Measurements from ENCODE around the gene ZNF469.

Gene ZNF469, protein sequence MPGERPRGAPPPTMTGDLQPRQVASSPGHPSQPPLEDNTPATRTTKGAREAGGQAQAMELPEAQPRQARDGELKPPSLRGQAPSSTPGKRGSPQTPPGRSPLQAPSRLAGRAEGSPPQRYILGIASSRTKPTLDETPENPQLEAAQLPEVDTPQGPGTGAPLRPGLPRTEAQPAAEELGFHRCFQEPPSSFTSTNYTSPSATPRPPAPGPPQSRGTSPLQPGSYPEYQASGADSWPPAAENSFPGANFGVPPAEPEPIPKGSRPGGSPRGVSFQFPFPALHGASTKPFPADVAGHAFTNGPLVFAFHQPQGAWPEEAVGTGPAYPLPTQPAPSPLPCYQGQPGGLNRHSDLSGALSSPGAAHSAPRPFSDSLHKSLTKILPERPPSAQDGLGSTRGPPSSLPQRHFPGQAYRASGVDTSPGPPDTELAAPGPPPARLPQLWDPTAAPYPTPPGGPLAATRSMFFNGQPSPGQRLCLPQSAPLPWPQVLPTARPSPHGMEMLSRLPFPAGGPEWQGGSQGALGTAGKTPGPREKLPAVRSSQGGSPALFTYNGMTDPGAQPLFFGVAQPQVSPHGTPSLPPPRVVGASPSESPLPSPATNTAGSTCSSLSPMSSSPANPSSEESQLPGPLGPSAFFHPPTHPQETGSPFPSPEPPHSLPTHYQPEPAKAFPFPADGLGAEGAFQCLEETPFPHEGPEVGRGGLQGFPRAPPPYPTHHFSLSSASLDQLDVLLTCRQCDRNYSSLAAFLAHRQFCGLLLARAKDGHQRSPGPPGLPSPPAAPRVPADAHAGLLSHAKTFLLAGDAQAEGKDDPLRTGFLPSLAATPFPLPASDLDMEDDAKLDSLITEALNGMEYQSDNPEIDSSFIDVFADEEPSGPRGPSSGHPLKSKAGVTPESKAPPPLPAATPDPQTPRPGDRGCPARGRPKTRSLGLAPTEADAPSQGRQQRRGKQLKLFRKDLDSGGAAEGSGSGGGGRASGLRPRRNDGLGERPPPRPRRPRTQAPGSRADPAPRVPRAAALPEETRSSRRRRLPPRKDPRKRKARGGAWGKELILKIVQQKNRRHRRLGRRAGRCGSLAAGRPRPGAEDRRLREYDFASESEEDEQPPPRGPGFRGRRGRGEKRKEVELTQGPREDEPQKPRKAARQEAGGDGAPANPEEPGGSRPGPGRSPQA (N-terminal part only)

DNA sequence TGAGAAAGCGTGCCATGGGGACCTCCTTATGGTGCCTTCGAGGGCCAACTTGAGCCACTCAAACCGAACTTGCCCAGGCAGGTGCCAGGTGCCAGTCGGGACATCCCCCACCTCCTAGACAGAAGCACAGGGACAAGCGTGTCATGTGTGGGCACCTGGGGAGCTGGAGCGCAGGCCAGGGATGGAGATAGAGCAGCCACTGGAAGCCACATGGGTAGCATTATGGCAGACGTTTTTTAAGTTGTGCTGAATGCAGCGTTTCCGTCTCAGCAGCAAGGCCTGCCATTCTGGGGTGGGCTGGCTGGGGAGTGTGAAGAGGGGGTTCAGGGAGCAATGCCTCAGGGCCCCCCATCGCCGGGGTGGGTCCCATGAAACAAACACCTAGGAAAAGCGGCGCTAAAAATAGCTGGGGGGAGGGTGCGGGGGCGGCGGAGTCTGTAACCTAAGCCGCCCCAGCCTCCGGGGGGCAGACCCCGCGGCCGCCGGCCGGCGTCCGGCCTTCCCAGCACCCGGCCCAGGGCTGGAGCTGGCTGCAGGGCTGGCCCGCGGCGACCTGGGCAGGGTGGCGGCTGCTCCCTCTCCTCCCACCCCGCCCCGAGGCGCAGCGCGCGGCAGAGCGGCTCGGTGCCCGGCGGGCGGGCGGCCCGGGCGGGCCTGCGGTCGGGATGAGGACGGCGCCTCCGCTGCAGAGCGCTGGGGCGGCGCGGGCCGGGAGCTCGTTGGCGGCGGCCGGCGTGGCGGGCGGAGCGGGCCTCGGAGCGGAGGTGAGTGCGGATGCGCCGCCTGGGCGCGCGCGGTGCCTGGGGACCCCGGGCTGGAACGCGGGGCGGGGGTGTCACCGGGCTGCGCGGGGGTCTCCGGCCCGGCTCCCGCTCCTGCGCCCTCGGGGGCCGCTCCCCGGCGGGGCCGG is at the start of gene ZNF469:
Gene ZNF469 (plus strand): TSS at position 469 of the 910 bp plus-strand sequence. CDS start 44,512 bp downstream, outside the sequence.
- DNase-seq (ENCODE audit: low read depth in 1 of 2, low spot score in 1 of 2), result no peak

DNA sequence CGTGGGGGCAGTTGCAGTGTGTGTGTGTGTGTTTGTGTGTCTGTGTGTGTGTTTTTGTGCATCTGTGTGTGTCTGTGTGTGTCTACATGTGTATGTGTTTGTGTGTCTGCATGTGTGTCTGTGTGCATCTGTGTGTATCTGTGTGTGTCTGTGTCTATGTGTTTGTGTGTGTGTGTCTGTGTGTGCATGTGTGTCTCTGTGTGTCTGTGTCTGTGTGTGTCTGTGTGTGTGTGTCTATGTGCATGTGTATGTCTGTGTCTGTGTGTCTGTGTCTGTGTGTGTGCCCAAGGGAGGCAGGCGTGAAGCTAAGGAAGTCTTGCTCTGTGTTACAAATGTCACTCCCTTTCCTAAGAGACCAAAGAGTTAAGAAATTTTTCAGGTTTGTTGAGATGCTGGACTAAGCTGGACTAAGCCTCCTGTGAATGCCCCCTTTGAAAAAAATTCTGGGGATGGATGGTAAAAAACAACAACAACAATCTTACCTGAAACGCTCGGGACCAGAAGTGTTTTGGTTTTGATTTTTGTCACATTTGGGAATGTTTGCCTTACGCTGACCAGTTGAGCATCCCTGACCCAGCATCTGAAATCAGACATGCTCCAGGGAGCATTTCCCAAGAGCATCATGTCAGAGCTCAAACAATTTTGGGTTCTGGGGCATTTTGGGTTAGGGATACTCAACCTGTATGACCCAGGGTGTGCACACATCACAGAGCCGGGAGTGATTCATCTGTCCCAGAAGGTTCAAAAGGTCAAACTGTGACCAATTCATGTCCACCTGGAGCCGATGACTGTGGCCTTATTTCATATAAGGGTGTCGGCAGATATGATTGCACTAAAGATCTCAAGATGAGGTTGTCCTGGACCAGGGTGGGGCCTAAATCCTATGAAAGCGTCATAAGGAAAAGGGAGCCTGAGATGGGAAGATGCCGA is 48.6 kb upstream of the ZNF469 start:
- no peak for DNase-seq (ENCODE audit: low read depth in 1 of 2, low spot score in 1 of 2)

DNA sequence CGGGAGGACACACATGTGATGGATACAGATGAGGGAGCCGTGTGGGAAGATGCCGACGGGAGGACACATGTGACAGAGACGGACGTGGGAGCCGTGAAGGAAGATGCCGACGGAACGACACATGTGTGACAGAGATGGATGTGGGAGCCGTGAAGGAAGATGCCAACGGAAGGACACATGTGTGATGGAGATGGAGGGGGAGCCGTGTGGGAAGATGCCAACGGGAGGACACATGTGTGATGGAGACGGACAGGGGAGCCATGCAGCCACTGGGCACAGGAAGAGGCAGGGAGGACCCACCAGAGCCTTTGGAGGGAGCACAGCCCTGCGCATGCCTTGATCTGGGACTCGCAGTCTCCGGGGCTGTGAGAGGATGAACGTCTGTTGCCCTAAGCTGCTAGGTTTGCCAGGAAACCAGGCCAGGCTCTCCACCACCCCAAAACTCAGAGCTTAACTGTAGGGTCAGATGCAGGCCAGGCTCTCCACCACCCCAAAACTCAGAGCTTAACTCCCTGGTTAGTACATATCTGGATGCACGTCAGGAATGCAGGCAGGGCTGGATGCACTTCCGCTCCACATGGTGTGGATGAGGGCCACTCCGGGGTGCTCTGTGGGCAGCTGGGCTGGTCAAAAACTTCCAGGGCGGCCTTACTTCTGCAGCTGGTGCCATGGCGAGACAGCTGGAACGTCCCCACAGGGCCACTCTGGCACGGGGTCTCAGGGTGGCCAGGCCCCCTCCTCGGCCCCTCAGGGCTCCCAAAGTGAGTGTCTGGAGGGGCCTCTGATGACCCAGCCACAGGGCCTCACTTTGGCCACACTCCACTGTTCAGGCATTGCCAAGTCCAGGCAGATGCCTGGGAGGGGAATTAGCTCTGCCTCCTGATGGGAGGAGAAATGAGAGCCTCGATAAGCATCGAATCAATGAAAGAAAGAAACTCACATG is 47.7 kb upstream of the ZNF469 start:
- no peak for DNase-seq (ENCODE audit: low read depth in 1 of 2, low spot score in 1 of 2)

DNA sequence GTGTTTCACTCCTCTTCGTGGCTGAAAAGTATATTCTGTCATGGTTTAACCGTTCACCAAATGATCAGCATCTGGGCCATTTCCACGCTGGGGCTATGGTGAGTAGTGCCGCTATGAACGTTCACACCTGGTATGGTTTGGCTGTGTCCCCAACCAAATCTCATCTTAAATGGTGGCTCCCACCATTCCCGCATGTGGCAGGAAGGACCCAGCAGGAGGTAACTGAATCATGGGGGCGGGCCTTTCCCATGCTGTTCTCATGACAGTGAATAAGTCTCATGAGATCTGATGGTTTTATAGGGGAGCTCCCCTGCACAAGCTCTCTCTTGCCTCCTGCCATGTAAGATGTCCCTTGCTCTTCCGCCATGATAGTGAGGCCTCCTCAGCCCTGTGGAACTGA is 45.7 kb upstream of the ZNF469 start:
- no peak for DNase-seq (ENCODE audit: low read depth in 1 of 2, low spot score in 1 of 2)

DNA sequence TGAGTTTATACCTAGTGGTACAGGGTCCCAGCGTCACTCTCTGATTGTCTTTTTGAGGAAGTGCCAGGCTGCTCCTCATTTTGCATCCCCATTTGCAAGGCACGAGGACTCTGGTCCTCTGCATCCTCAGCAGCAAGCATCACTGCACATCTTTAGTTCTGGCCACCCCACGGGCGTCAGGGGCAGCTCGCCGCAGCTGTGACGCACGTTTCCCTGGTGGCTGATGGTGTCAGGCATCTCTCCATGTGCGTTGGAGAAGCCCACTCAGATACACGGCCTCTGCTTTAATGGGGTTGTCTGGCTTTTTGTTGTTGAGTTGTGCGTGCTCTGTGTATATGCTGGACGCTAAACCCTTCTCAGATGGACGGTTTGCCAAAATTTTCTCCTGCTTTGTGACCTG is 45.2 kb upstream of the ZNF469 start:
- no peak for DNase-seq (ENCODE audit: low read depth in 1 of 2, low spot score in 1 of 2)

DNA sequence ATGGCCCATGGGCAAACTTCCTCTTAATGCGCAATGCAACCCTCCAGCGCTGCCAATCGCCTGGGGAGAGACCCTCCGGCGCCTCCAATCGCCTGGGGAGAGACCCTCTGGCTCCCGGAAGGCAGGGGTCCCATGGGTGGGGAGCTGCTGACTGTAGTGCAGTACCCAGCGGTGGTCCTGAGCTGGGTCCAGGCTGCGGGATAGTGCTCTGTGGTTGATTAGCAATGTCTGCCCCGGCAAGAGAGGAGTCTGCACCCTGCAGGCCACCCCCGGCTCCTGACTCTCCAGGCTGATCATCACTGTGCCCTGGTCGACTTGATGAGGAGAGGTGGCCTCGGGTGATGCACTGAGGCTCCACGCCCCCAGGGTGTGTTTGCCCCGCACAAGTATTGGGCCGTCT is 44.6 kb upstream of the ZNF469 start:
- no peak for DNase-seq (ENCODE audit: low read depth in 1 of 2, low spot score in 1 of 2)

DNA sequence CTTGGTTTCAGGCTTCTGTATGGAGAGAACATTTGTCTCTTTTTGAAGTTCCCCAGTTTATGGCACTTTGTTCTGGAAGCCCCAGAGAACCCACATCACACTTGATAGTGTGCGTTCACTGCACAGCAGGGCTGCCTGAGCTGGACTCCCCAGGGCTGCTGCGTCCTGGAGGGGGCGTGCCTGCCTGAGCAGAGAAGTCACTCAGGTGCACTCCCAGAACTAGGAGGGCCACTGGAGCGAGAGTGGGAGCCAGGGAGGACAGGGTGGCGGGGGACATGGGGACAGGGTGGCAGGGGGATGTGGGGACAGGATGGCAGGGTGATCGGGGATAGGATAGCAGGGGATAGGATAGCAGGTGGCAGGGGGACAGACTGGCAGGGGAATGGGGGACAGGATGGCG is 43.9 kb upstream of the ZNF469 start:
- DNase-seq (ENCODE audit: low read depth in 1 of 2, low spot score in 1 of 2), result no peak

DNA sequence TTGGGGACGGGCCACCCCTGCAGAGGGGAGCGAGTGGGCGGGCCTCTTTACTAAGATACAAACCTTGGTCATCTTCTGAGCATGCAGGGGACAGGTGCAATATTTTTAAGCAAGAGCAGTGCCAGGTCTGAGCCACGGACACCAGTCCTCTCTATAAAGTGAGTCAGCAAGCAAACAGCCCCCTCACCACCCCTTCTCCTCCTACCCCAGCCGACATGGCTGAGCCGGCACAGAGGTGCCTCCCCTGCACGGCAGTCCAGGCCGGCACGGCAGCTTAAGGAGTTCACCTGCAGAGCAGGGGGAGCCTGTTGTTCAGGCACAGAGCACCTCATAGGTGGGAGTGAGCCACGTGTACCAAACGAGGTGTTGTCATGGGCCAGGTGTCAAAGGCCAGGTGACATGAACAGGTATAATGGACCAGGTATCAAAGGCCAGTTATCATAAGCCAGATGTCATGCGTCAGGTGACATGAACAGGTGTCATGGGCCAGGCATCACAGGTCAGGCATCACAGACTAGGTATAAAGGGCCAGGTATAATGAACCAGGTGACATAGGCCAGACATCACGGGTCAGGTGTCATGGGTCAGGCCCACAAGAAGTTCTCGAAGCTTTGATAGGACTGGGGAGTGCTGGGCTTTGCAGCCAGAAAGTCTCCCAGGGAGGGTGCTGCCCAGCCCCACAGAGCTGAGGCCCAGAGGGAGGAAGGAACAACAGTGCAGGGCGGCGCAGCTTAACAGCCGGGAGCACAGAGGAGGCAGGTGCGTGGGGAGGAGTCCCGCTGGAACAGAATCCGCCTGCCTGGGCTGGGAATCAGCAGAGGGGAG is 42.6 kb upstream of the ZNF469 start:
- DNase-seq (ENCODE audit: low read depth in 1 of 2, low spot score in 1 of 2), result no peak

DNA sequence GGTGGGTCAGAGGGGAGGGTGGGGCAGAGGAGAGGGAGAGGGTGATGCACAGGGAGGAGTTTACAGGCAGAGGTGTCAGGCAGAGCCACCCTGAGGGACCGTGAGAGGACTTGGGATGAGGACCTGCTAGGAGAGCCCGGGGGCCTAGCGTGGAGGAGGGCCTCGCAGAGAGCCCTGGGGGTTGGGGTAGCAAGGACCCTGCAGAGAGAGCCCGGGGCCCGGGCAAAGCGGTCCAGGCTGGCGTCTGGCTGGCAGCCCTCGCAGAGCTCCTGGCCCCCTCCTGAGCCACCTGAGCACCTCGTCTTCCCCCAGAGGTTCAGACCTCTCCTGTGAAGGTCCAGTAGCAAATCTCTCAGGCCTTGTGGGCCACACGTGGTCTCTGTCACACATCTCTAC is 42.0 kb upstream of the ZNF469 start:
- DNase-seq (ENCODE audit: low read depth in 1 of 2, low spot score in 1 of 2), result no peak

DNA sequence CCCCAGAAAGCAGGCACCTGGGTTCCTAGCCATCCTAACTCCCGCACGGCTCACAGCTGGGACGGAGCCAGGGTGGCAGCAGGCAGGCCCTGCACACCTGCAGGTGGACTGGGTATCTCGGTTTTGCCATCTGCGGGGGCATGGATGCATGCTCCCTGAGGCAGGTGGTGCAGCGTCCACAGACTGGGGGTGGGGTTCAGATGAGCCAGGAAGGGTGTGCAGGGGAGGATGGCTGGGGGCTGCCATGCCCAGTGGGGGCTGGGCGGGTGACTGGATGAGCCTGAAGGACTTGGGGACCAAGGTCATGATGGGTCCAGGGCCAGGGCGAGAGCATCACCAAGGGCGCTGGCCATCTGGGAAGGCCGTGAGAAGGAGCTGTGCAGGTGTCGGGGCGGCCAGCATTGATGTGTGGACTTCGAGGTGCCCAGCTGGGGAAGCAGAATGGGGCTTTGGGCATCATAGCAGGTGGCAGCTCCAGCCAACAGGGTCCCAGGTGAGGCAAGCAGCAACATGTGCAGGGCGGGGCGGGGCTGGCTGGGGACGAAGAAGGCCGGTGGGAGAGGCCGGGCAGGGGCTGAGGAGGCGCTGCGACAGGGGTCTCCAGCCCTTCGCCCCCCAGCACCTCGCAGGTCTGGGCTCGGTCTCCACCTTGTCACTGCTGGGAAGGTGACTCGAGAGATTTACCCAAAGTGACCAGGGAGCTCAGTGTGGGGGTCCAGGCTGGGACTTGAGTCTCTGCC is 41.0 kb upstream of the ZNF469 start:
- DNase-seq (ENCODE audit: low read depth in 1 of 2, low spot score in 1 of 2), result no peak

DNA sequence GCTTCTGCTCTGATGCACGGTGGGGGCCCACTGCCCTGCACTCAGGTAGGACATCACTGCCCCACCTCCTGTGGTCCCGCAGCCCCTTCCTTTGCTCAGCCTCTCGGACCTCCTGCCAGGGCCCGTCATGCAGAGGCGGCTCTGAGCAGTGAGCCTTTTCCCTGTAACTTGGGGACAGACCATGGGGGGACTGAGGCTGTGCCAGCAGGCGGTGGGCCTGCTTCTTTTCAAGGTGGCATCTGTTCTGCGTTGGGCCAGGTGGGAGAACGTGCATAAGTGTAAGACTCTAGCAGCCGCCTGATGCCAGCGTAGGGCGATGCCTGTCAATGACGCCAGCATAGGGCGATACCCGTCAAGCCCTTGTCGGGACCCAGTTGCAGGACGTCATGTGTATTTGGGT is 40.3 kb upstream of the ZNF469 start:
- DNase-seq (ENCODE audit: low read depth in 1 of 2, low spot score in 1 of 2), result no peak

DNA sequence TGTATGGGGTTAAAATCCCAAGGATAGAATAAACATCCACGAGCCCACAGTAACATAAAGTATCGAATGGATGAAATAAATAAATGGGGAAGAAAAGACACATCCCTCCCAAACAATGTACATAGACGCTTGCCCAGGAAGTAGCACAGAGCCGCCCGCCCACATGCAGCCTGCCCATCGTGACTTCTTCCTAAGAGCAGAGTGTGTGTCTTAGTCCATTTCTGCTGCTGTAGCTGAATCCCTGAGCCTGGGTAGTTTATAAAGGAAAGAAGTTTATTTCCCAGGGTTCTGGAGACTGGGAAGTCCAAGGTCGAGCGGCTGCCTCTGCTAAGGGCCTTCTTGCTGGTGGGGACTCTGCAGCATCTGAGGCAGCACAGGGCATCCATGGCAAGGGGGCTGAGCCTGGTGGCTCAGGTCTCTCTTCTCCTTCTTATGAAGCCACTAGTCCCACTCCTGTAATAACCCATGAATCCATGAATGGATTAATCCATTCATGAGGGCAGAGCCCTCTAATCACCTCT is 39.4 kb upstream of the ZNF469 start:
- DNase-seq (ENCODE audit: low read depth in 1 of 2, low spot score in 1 of 2), result no peak

DNA sequence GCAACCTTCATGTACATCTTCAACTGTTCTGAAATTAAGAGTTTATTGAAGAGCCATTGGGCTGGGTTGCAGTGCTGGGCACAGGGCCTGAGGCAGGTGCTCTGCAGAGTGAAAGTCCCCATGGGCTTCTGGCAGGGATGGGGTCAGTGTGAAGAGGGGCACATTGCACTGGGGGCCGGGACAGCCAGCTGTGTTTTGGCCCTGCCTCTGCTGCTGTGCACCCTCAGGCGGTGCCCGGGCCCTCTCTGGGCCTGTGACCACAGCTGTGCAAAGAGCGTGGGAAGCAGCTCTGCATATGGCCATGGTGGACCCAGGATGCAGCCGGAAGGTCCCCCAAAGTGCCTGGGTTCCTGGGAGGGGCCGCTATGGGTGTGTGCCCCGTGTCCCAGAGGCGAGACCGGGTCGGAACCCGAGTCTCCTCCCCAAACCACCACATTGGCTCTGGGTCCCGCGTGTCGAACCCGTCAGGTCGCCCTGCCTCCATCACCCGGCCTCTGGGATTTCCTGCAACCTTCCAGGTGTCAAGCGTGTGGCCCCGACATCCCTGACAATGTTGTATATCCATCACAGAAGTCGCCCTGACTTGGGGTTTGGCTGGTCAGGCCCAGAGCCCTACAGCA is 38.2 kb upstream of the ZNF469 start:
- DNase-seq (ENCODE audit: low read depth in 1 of 2, low spot score in 1 of 2), result no peak

DNA sequence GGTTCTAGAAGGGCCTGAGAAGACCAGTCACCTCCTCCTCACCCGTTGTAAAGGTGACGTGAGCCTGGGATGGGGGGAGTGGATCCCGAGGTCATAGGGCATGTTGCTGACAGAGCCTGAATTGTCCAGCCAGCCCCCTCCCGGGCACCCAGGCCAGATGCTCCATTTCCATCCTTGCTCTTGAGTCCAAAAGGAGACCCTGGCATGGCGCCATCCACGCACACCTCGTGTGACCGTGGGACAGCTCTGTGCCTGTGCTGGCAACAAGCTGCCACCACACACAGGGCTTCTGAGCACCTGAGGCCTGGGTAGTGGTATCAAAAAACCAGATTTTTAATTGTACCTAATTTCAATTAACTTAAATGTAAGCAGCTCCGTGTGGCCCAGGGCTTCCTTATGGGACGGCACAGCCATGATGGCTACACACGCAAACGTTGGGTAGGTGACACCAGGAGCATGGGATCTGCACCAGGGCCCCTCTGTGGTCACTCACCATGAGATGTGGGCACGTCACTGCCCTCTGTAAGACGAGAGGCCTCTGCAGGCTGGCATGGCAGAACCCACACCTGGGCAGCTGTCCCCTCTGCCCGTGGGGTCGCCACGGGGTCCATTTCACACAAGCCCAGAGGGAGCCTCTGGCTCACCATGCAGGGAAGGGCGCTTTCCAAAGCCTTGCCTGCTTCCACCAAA is 37.6 kb upstream of the ZNF469 start:
- no peak for DNase-seq (ENCODE audit: low read depth in 1 of 2, low spot score in 1 of 2)

DNA sequence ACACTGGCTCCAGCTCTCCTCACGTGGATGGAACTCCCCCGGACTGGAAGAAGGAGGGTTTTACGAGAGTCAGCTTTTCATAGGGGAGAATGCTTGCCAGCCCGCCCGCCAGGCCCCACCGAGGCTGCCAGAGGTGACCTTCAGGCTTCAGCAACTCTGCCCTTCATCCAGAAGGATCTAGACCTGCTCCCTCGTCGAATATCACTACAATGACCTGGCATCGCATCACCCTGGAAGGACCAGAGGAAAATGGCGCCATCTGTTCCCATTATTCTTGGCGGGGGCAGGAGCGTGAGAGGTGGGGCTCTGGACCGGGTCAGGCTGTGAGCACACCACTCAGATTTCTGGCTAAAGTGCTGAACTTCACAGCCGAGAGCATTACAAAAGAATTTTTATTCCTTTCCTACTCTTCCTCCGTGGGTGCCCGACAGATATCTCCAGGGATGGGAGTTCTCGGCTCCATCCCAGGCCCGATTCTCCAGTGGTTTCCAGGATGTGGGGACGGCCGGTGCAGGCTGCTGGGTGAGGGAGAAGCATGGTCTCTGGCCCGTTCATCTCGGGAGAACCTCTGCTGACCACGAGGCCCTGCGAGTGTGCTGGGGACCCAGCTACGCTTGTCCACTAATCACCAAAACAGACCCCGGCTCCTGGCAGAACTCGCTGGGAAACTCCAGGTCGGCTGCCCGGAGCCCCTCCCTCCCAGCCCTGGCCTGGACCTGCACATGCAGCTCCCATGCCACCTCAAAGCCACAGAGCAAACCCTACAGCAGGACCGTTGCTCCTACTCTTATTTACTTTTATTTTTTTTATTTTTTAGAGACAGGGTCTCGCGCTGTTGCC is 36.8 kb upstream of the ZNF469 start:
- DNase-seq (ENCODE audit: low read depth in 1 of 2, low spot score in 1 of 2), result no peak

Data from stimulated activated CD4-positive, alpha-beta T cell treated with anti-CD3 and anti-CD28 coated beads, Interleukin-15, amount 100 ng/mL, for 1 hour (primary cell).